Activated T-cell treated with anti-CD3 and anti-CD28 coated beads for 48 hours (primary cell): ENCODE data around the gene CBR4.

Experiments used
- DNase-seq: peaks from one replicate; pipeline ENCODE4 v3.0.0-alpha.2; 2020; ENCODE audit warnings: low read depth

CBR4 gene

GRCh38 chr4:169033660-169034059 is 23.6 kb upstream of the CBR4 start:
- no peak for DNase-seq

DNA sequence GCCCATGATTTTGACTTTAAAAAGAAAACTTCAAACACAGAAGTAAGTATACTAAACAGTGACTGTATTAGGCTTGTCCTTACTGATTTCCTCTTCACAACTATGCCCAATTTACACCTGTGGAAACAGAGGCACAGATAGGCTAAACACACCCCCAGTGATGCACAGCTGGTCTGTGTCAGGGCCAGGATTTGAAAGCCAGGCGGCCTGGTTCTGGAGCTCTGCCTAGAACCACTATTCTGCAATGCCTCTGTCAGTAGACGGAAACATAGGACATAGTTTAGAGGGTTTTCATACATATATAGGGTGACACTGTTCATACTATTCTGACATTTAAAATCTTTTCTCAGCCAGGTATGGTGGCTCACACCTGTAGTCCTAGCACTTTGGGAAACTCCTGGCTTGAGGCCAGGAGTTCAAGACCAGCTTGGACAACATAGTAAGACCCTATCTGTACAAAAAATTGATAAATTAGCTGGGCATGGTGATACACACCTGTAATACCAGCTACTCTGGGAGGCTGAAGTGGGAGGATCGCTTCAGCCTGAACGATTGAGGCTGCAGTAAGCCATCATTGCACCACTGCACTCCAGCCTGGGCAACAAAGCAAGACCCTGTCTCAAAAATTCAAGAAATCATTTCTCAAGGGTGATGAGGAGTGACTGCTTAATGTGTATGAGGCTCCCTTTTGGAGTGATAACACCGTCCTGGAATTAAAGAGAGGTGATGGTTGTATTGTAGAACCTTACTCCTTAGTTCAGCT is 23.0 kb upstream of the CBR4 start:
- no peak for DNase-seq

DNA sequence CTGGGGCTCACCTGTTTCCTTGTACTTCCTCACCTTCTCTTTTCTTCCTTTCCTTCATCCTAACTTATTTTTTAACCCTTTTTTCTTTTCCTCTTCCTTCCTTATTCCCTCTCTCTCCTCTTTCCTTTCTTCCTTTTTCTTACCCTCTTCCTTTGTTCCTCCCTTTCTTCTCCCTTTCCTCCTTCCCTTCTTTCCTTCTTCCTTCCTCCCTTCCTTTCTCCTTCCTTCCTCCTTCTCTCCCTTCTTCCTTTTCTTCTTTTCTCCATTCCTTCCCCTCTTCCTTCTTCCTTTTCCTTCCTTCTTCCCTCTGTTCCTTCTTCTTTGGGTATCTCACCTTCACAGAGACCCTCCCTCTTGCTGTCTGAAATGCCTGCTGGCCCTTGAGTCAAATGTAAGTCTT is 22.1 kb upstream of the CBR4 start:
- no peak for DNase-seq

GRCh38 chr4:169031392-169031791 is 21.3 kb upstream of the CBR4 start:
- DNase-seq: no peak

- DNase-seq: no peak
These were observed 20.5 kb upstream of the CBR4 start for GRCh38 chr4:169030562-169030982.

DNA sequence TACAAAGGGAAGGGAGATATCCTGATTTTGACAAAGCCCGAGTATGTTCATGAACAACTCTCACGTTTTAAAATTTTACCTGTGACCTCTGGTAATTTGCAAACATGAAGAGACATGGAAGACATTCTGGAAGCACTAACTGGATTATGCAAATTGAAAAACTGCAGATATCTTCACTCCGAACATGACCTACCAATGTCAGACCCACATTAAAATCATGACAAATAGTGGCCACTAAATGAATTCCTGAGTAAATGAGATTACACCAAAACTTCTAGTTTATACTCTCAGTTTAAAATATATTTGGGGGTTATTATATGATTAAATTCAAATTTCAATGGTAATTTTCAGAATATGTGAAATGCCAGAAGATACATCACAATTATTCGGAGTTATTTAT is 19.9 kb upstream of the CBR4 start:
- no peak for DNase-seq

DNA sequence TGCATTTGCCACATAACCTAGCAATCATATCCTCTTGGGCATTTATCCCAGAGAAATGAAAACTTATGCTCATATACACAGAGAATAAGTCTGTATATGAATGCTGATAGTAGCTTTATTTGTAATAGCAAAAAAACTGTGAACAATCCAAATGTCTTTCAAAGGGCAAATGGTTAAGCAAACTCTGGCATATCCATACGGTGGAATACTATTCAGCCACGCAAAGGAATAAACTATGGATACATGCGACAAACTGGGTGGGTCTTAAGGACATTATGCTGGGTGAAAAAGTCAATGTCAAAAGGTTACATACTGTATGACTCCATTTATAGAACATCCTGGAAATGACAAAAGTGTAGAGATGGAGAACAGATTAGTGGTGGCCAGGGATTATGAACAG is 17.6 kb upstream of the CBR4 start:
- no peak for DNase-seq

GRCh38 chr4:169025184-169025583 is 15.1 kb upstream of the CBR4 start:
- DNase-seq: no peak

- no peak for DNase-seq
These were observed 14.7 kb upstream of the CBR4 start for GRCh38 chr4:169024762-169025161.

DNA sequence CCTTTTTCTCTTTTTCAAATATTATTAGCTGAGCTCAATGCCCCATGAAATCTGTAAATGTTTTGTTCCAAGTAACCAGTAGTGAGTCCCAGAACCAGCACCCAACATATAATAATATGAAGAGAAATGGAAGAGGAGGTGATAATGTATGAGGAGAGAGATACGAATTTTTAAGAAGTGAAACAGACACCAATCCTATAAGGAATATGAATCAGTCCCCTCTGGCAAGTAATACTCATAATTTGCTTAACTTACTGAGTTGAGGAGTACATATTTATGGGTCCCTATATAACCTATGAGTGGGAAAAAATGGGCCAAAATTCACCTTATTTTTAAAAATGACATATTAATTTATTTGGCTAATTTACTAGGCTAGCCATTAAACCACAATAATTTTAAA is 8.4 kb upstream of the CBR4 start:
- DNase-seq: no peak

DNA sequence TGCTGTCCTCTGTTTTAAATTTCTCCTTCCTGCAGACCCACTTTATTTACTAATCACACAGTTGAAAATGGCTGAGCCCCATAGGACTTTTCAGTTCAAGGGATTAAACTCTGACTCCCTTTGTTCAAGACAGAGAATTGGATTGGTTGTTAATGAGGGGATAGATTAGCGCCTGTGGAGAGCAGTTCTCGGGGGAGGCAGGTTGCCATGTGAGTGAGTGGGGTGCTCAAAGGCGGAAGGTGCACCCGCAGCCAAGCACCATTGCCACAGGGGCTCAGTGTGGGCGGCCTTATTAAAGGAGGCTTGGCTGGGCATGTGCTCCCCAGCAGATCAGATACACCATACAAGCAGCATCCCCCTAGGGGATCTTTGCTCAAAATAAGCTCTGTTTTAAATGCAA is 7.9 kb upstream of the CBR4 start:
- DNase-seq: no peak

DNA sequence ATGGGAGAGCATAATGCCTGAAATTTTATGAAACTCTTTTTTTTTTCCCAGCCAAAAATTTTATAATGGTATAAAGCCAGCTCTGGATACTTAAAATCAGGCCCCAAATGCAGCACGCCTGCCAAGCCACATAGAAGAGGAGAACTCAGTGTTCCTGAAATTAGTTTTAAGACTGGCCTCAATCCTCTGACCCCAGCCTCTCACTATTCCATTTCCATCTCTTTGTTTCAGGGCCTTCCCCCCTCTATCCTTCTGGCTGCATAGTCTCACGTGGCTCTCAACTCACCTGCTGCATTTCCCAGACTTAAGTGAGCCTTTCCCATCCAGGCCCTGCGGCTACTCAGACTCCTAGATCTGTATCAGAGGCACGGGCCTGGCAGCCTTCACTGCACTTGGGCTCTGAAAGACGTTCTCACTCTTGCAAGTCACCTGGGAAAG is 5.2 kb upstream of the CBR4 start:
- DNase-seq: no peak

DNA sequence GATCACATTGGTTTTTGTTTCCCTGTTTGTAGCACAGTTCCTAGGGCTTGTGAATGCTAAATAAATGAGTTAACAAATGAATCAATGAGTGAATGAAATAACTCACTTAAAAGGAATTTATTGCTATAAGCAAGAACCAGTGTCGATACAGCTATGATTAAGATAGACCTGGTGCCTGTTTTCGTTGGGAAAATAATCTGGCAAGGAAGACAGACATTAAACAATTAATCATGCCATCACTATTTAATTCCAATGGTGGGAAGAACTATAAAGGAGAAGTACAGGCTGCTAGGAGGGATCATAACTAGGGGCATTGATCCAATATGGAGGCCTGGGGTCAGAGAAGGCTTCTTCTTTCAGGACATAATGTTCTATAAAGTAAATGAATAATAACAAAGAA is 4.5 kb upstream of the CBR4 start:
- no peak for DNase-seq

DNA sequence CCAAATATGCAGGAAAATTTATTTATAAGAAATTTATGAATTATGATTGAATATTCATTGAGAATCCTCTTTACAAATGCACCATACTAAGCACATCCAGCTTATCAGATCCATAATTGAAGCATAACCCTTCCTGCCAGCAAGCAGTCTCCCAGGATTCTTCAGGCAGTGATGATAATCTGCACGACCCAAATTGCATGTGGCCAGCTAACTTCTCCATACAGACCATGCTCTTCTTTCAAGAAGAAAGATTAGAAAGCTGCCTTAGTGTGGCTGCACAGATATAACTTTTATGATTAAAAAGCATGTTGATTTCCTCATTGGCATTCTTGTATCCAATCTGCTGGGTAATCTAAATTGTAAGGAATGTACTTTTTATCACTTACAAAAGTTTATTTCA is 3.3 kb upstream of the CBR4 start:
- no peak for DNase-seq

- DNase-seq: no peak
These were observed 2.0 kb upstream of the CBR4 start for GRCh38 chr4:169012049-169012448.

GRCh38 chr4:169009286-169010124 is 550 bp downstream of the CBR4 start:
- DNase-seq: peak; percentile 39

- no peak for DNase-seq
These were observed 4.5 kb downstream of the CBR4 start for GRCh38 chr4:169005453-169006099.

DNA sequence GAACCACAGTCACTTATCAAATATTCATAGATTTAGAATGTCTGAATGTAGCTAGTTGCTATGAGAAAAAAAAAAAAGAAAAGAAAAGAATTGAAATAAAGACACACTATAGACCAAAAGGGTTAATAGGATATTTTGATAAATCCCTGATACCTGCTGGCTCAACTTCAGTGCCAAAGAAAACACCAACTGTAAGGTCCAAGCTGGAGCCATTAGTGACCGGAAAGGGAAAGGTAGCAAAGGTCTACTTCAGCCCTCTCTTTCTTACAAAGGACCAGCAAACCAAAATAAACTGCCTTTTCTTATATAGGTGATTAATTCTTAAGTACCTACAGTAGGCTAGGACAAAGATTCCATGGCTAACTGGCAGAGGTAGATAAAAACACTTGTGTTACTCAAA is 9.7 kb downstream of the CBR4 start:
- no peak for DNase-seq

DNA sequence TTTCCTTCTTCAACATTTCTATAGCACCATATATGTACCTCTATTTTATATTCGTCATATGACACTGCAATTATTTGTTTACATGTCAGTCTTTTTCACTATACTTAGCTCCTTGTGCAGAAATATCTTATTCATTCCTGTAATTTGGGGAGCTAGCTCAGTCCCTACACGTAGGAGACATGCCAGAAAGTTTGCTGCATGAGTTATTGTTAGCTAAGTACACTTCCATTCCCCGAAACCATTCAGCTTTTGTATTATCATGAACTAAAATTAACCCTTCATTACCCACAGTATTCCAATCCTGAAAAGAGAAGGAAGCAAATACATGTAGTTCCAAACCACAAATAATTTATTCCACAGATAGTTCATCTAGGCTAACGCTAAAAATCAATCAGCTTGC is 10.2 kb downstream of the CBR4 start:
- DNase-seq: no peak

DNA sequence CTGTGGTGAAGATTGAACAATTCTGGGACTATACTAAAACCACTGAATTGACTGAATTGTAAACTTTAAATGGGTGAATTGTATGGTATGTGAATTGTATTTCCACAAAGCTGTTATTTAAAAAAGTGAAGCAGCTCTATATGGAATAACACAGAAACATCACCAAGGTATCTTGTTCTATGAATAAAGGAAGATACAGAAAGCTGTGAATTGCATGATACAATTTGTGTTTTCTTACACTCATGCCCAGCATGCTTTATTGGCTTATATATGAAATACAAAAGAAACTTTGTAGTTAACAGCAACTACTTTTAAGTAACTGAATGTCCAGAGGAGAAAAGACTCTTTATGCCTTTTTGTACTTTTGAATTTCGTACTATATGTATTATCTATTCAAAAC is 11.5 kb downstream of the CBR4 start:
- no peak for DNase-seq

DNA sequence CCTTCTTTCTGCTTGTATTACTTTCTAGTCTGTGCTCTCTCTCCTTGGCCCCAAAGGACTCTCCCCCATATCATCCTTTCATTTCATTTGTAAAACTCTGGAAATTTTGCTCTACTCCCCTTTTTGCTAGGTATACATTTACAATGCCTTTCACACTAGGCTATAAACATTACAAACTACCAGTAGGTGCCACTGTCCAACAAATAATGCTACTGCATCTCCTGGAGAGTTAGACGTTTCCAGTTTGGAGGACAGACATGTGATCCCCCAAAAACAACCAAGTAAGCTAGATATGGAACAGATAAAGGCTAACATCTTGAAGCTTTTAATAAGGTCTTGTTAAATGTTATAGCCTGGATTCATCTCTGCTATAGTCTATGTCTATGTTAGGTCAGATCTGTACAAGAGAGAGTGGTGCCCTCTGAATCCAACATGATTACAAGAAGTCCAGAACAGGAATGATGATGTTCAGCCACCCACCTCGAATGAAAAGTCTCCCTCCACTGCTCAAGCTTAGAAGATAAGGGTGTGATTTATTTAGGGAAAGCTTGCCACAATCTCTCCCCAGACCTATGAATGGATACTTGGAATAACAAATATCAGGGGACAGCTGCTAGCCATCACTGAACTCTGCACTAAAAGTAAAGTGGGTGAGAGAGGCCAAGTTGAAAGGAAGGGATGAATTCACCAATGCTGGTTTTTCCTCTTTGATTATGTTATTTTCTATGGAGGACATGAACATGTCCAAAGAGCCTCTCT is 14.3 kb downstream of the CBR4 start:
- DNase-seq: no peak

DNA sequence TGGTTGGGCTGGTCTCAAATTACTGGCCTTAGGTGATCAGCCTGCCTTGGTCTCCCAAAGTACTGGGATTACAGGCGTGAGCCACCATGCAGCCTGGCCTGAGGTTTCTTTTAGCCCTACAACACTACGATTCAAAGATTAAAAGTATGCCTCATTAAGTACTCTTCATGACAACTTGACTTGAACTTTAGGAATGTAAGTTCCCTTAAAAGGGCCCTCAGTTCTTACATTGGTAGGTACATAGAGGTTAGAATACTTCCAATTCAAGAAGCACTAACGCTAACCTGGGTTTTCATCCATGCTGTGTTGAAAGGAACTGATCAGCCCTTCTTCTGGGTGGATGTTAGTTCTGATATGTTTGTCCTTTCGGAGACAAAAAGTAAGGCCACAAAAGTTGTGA is 15.1 kb downstream of the CBR4 start:
- no peak for DNase-seq
